HepG2 (cell line): ENCODE results near the gene IL26. TPM values are rescaled to one million over a fixed set of nuclear protein-coding genes. Genes with fewer than 3 reads are reported as not detected.

Source experiments
- ATAC-seq: fragments of 200-7000 bp; cut with Tn5 transposase; 3 replicates; pipeline ENCODE4 v1.9.1; 2020; ENCODE audit warnings: mild to moderate bottlenecking, moderate library complexity
- BruUV-seq: library from RNA; stranded (reverse); fragments of 400-500 nt; replicated peaks from 2 replicates; lab custom pipeline; 2021; lab: Mats Ljungman, UMichigan
- CTCF ChIA-PET: fragments of 300-600 bp; formaldehyde crosslinking; extraction: SDS; loops from one replicate; lab custom pipeline; 2021; ENCODE audit warnings: low total read pairs, inconsistent platforms, low intra/inter-chr PET ratio; lab: Yijun Ruan, JAX
- POLR2A ChIA-PET: fragments of 350-600 bp; sonication (Branson Sonifier 250); formaldehyde crosslinking; loops from one replicate; lab custom pipeline; 2020; ENCODE audit warnings: antibody characterized with exemption, inconsistent platforms; lab: Yijun Ruan, JAX
- DNase-seq: peaks from one replicate; pipeline ENCODE4 v3.0.0-alpha.2; 2015; ENCODE audit warnings: low spot score
- FAIRE-seq: peaks from 3 replicates; lab custom pipeline; 2011; peaks lifted over from hg19 to GRCh38; lab: Jason Lieb, UNC
- H2AFZ ChIP-seq: one replicate; pipeline ENCODE4 v1.6.1; 2011; ENCODE audit warnings: low read length, inconsistent platforms
- H3K27ac ChIP-seq: fragments of 300-600 bp; 3 replicates; pipeline ENCODE4 v1.8.0; 2011; ENCODE audit warnings: mixed run types, mild to moderate bottlenecking, mixed read lengths, low read length, inconsistent platforms; ENCODE audit not compliant: insufficient read depth; ENCODE audit errors: extremely low read length
- H3K27me3 ChIP-seq, 2 experiments: fragments of 200-600 bp in 1 of 2; 2 replicates in 1 of 2; 3 replicates in 1 of 2; pipeline versions ENCODE4 v1.6.0 to v1.8.0; 2011; ENCODE audit warnings: low read length in 2 of 2, mild to moderate bottlenecking in 2 of 2, moderate library complexity in 2 of 2, inconsistent platforms in 1 of 2; ENCODE audit not compliant: insufficient read depth in 2 of 2, control insufficient read depth in 1 of 2
- H3K36me3 ChIP-seq, 2 experiments: fragments of 200-600 bp in 1 of 2; replicated peaks in 1 of 2; 2 replicates in 1 of 2; 3 replicates in 1 of 2; pipeline versions ENCODE4 v1.5.1 to v1.8.0; 2011; ENCODE audit warnings: low read length in 2 of 2, inconsistent platforms in 1 of 2; ENCODE audit not compliant: insufficient read depth in 2 of 2, control insufficient read depth in 1 of 2
- H3K4me1 ChIP-seq: 2 replicates; pipeline ENCODE4 v1.5.1; 2012; ENCODE audit warnings: low read length, inconsistent platforms; ENCODE audit not compliant: insufficient read depth
- H3K4me2 ChIP-seq: 2 replicates; pipeline ENCODE4 v1.6.0; 2011; ENCODE audit warnings: low read depth, low read length, inconsistent platforms
- H3K4me3 ChIP-seq, 3 experiments: fragments of 200-600 bp in 1 of 3; sonication (generic), shearing (Covaris generic) in 1 of 3; replicated peaks in 1 of 3; 2 replicates each; pipeline ENCODE4 v1.5.1; 2011 to 2016; ENCODE audit warnings: low read length in 3 of 3, inconsistent platforms in 2 of 3, low read depth in 2 of 3, mild to moderate bottlenecking in 2 of 3, control low read depth in 1 of 3, mixed read lengths in 1 of 3; ENCODE audit not compliant: insufficient read depth in 1 of 3
- H3K79me2 ChIP-seq: one replicate; pipeline ENCODE4 v1.6.1; 2011; ENCODE audit warnings: low read length, inconsistent platforms; ENCODE audit not compliant: insufficient read depth
- H3K9ac ChIP-seq: 2 replicates; pipeline ENCODE4 v1.6.0; 2011; ENCODE audit warnings: mild to moderate bottlenecking, low read depth, low read length, inconsistent platforms; ENCODE audit not compliant: insufficient read depth
- H3K9me3 ChIP-seq: 2 replicates; pipeline ENCODE4 v1.5.1; 2012; ENCODE audit warnings: mild to moderate bottlenecking, low read length
- H4K20me1 ChIP-seq: 2 replicates; pipeline ENCODE4 v1.6.0; 2011; ENCODE audit warnings: inconsistent platforms, mild to moderate bottlenecking, low read length, moderate library complexity; ENCODE audit not compliant: insufficient read depth
- DNMT1 ChIP-seq: sonication (generic); formaldehyde crosslinking; IDR thresholded peaks from 2 replicates; pipeline ENCODE4 v1.5.1; 2020; ENCODE audit warnings: mild to moderate bottlenecking, missing genetic modification reagents
- NCOA2 ChIP-seq: sonication (generic); formaldehyde crosslinking; IDR thresholded peaks from 2 replicates; pipeline ENCODE4 v1.8.0; 2022; ENCODE audit warnings: inconsistent platforms
- SIX4 ChIP-seq: sonication (generic); formaldehyde crosslinking; IDR thresholded peaks from 2 replicates; pipeline ENCODE4 v1.4.0; 2020; ENCODE audit warnings: missing genetic modification reagents
- SOX5 ChIP-seq: IDR thresholded peaks from 2 replicates; pipeline ENCODE4 v1.6.1; 2016; ENCODE audit warnings: borderline replicate concordance
- TFDP2 ChIP-seq: sonication (generic); formaldehyde crosslinking; IDR thresholded peaks from 2 replicates; pipeline ENCODE4 v1.4.0; 2020; ENCODE audit warnings: missing genetic modification reagents
- ZMYM3 ChIP-seq: sonication (generic); formaldehyde crosslinking; IDR thresholded peaks from 2 replicates; pipeline ENCODE4 v1.5.1; 2020; ENCODE audit warnings: mild to moderate bottlenecking, missing genetic modification reagents
- ZNF12 ChIP-seq: sonication (generic); formaldehyde crosslinking; IDR thresholded peaks from 2 replicates; pipeline ENCODE4 v1.5.0; 2020; ENCODE audit warnings: missing genetic modification reagents
- WGBS: methylation state at CpG from one replicate; pipeline ENCODE4 v1.1.6; 2017; ENCODE audit warnings: low lambda C conversion rate; 5-methylcytosine and 5-hydroxymethylcytosine counted together
- in situ Hi-C: cut with HindIII; loops from 2 replicates; pipeline ENCODE4 v1.10.0; 2017; ENCODE audit warnings: low pct_unique_long_range_greater_than_20kb; ENCODE audit not compliant: extremely low pct_ligation_motif_present
- intact Hi-C: fragments of 100-400 bp; cut with micrococcal nuclease; formaldehyde crosslinking; loops from one replicate; pipeline ENCODE4 v1.10.0; 2022; ENCODE audit not compliant: unreplicated experiment
- polyA plus RNA-seq, 8 experiments: library from polyadenylated mRNA; depleted of rRNA in 3 of 8; stranded (reverse) in 7 of 8; unstranded in 1 of 8; fragments of >200 nt; fragmentation: Illumina TruSeq in 4 of 8; extraction: Trizol in 4 of 8; gene quantifications; 2 replicates each; pipeline versions ENCODE4 v1.2.1 to v1.2.3, GENCODE V29; 2011 to 2016; ENCODE audit warnings: low read depth in 4 of 8, missing spikeins in 1 of 8, mixed read lengths in 1 of 8; ENCODE audit not compliant: insufficient read depth in 1 of 8
- total RNA-seq, 5 experiments: library from RNA; depleted of rRNA; stranded (reverse); fragments of >200 nt; fragmentation: Illumina TruSeq; extraction: Trizol; gene quantifications; 2 replicates each; pipeline ENCODE4 v1.2.3, GENCODE V29; 2016; ENCODE audit warnings: low read depth in 1 of 5

IL26 gene
- total and polyA plus RNA-seq, 2 of the 13 experiments (the other 11 are each of a cell fraction or from before 2014, with no cell fraction given): not detected

GRCh38 chr12:68198507-68199086 is 27.0 kb downstream of the IL26 start:
- DNase-seq (no peak), FAIRE-seq (no peak), ATAC-seq (no peak)
- Histone ChIP-seq H2AFZ (peak overlapping the region; percentile 27), H3K36me3 (no peaks in the 10 kb centered on the region), H3K79me2 (no peaks in the 10 kb centered on the region), H3K9me3 (no peaks in the 10 kb centered on the region), H3K4me2 (no peak overlapping the region), H3K4me3 (no peak overlapping the region), H3K9ac (no peak overlapping the region), H4K20me1 (no peaks in the 10 kb centered on the region), H3K27ac (no peak overlapping the region), H3K27me3 (no peaks in the 10 kb centered on the region; a peak in 2 of 5 replicates), H3K4me1 (no peaks in the 10 kb centered on the region)
- no peak for TF ChIP-seq TFDP2 (CRISPR knock-in tag)
- no peak for TF ChIP-seq DNMT1 (CRISPR knock-in tag)
- no peak for TF ChIP-seq ZNF12 (CRISPR knock-in tag)
- no peak for TF ChIP-seq NCOA2
- TF ChIP-seq SIX4: no peak
- no peak for TF ChIP-seq ZMYM3 (CRISPR knock-in tag)
- ChIA-PET CTCF (no interaction called here), POLR2A (no interaction called here)
- WGBS: 31% methylated on average over 12 of the region's 12 CpGs
- in situ Hi-C loops: no loop called here
- intact Hi-C loops: no loop called here
- no TSS peak for BruUV-seq

- no TSS peak for BruUV-seq
- no peaks in the 10 kb centered on the region for H3K36me3 ChIP-seq
- TF ChIP-seq SOX5 (CRISPR knock-in tag): no peak
- no peak overlapping the region for H3K9ac ChIP-seq
- H3K4me1 ChIP-seq: no peaks in the 10 kb centered on the region
- no peak overlapping the region for H3K27ac ChIP-seq
- H3K4me2 ChIP-seq: no peak overlapping the region
- ATAC-seq: no peak
- H2AFZ ChIP-seq: no peak overlapping the region
- intact Hi-C loops: no loop called here
- ChIA-PET POLR2A (no interaction called here), CTCF (no interaction called here)
- FAIRE-seq: no peak
- no peaks in the 10 kb centered on the region for H3K79me2 ChIP-seq
- H3K27me3 ChIP-seq: no peaks in the 10 kb centered on the region; a peak in 1 of 5 replicates
- H4K20me1 ChIP-seq: no peaks in the 10 kb centered on the region
- no peak for DNase-seq
- no peak overlapping the region for H3K4me3 ChIP-seq
- H3K9me3 ChIP-seq: no peaks in the 10 kb centered on the region
- in situ Hi-C loops: no loop called here
Measured at GRCh38 chr12:68190301-68190700, 35.3 kb downstream of the IL26 start.
